GM12892 (cell line): Measurements from ENCODE around the gene FGFBP1.

Experiments
- POLR2A ChIP-seq: IDR thresholded peaks from 2 replicates; pipeline ENCODE4 v1.6.1; 2011; ENCODE audit warnings: low read depth, low read length, control low read depth
- POLR2AphosphoS5 ChIP-seq: IDR thresholded peaks from 2 replicates; pipeline ENCODE4 v1.6.1; 2011; ENCODE audit warnings: low read depth, low read length, control low read depth

DNA sequence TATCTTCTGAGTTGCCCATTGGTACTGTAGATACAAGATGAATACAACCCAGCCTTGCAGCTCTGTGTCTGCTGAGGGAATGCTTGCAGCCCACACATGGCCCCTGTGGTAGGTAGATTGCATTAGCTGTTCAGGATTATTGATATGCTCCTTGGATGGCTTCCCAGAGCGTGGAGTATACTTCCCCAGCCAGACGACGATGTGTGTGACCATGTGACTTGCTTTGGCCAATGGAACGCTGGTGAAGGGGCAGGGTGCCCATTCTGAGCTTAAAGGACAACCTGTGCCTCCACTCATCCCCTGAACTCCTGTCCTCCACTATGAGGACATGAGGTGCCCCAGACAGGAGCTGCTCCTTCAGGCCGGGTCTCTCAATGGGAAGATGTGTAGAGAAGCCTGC lies 48.4 kb upstream of the FGFBP1 start:
- no peak for TF ChIP-seq POLR2AphosphoS5
- TF ChIP-seq POLR2A, result no peak
